SU-DHL-6 (cell line): ENCODE data around the gene NIPAL4.

Experiments
- H2AFZ ChIP-seq: fragments of 200-600 bp; sonication (generic); 2 replicates; pipeline ENCODE4 v1.6.1; 2014; ENCODE audit warnings: low read depth, mild to moderate bottlenecking, moderate library complexity, mixed read lengths, antibody characterized with exemption, low read length; ENCODE audit not compliant: severe bottlenecking
- H3F3A ChIP-seq: fragments of 200-600 bp; shearing (Covaris generic); 2 replicates; pipeline ENCODE4 v1.6.0; 2016; ENCODE audit warnings: antibody characterized with exemption, mild to moderate bottlenecking; ENCODE audit not compliant: insufficient read depth
- H3K27ac ChIP-seq: fragments of 200-600 bp; sonication (generic); 2 replicates; pipeline ENCODE4 v1.5.1; 2016; ENCODE audit warnings: low read depth, mild to moderate bottlenecking, low read length, moderate library complexity, mixed read lengths
- H3K27me3 ChIP-seq: fragments of 200-600 bp; sonication (generic), shearing (Covaris generic); 2 replicates; pipeline ENCODE4 v1.6.0; 2014; ENCODE audit warnings: mild to moderate bottlenecking, low read length
- H3K36me3 ChIP-seq: fragments of 200-600 bp; sonication (generic); 2 replicates; pipeline ENCODE4 v1.6.1; 2014; ENCODE audit warnings: mild to moderate bottlenecking, low read length, mixed read lengths
- H3K4me2 ChIP-seq: fragments of 300-600, 200-600 bp; shearing (Covaris generic), sonication (generic); 2 replicates; pipeline ENCODE4 v1.6.0; 2014; ENCODE audit warnings: low read length, low read depth, mild to moderate bottlenecking; ENCODE audit not compliant: poor library complexity, severe bottlenecking
- H3K4me3 ChIP-seq: fragments of 200-600 bp; sonication (generic); 2 replicates; pipeline ENCODE4 v1.5.1; 2014; ENCODE audit warnings: antibody characterized with exemption, low read length, mild to moderate bottlenecking, mixed read lengths; ENCODE audit not compliant: insufficient read depth, poor library complexity, severe bottlenecking
- H3K79me2 ChIP-seq: fragments of 200-600 bp; sonication (generic); 2 replicates; pipeline ENCODE4 v1.6.1; 2014; ENCODE audit warnings: mild to moderate bottlenecking, low read length, moderate library complexity; ENCODE audit not compliant: insufficient read depth
- H3K9ac ChIP-seq: fragments of 200-600 bp; sonication (generic); 2 replicates; pipeline ENCODE4 v1.7.0; 2014; ENCODE audit warnings: mild to moderate bottlenecking, low read length
- H3K9me2 ChIP-seq: fragments of 200-600 bp; sonication (generic); replicated peaks from 2 replicates; pipeline ENCODE4 v1.6.1; 2014; ENCODE audit warnings: low read length; ENCODE audit not compliant: insufficient read depth
- H3K9me3 ChIP-seq: fragments of 200-600 bp; sonication (generic); 2 replicates; pipeline ENCODE4 v1.6.1; 2014; ENCODE audit warnings: low read length, mixed read lengths; ENCODE audit not compliant: insufficient read depth
- H4K20me1 ChIP-seq: fragments of 200-600 bp; sonication (generic); 2 replicates; pipeline ENCODE4 v1.6.1; 2014; ENCODE audit warnings: low read depth, mild to moderate bottlenecking, antibody characterized with exemption, low read length, moderate library complexity, mixed read lengths
- CTCF ChIP-seq: fragments of 200-600 bp; sonication (generic); IDR thresholded peaks from one replicate; pipeline ENCODE4 v1.5.1; 2017; ENCODE audit warnings: antibody characterized with exemption, mild to moderate bottlenecking, low read length, moderate library complexity; ENCODE audit not compliant: insufficient read depth, poor library complexity, severe bottlenecking
- EZH2phosphoT487 ChIP-seq: fragments of 200-600 bp; sonication (generic), shearing (Covaris generic); conservative IDR thresholded peaks from 2 replicates; pipeline ENCODE4 v1.6.1; 2018; ENCODE audit warnings: mild to moderate bottlenecking, antibody characterized with exemption, low read length, moderate library complexity, mixed read lengths

NIPAL4 gene

DNA sequence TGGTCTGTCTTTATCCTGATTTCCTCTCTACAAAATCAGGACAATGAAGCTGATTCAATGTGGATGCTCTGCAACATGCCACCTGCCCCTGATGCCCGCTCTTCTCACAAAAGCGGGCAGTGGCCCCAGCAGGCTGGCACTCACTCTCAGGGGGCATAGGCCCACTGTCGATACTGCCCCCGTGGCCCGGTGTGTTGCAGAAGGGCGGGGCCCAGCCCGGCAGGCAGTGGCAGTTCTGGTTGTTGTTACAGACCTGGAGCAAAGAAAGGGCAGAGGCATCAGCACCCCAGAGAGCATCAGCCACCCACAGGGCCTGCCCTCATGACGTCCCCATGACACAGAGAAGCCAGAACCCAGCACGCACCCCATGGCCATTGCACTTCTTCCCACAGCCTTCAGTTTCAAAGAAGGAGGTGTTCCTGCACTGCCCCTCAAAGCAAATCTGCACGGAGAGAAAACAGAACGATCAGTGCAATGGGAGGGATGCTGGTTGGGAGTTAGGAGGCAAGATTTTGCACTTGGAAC, 31.5 kb downstream of the NIPAL4 start:
- no peaks in the 10 kb centered on the region for H3K9me2 ChIP-seq
- H4K20me1 ChIP-seq, result no peaks in the 10 kb centered on the region
- H3K27me3 ChIP-seq, result no peaks in the 10 kb centered on the region
- no peak overlapping the region for H3K9ac ChIP-seq
- peaks cover 37% of the 10 kb centered on the region for H3F3A ChIP-seq
- H3K27ac ChIP-seq, result peak overlapping the region; percentile 46
- no peak overlapping the region for H2AFZ ChIP-seq
- no peaks in the 10 kb centered on the region for H3K9me3 ChIP-seq
- TF ChIP-seq EZH2phosphoT487 (no peak), CTCF (no peak)
- H3K36me3 ChIP-seq, result no peaks in the 10 kb centered on the region
- H3K79me2 ChIP-seq, result no peaks in the 10 kb centered on the region
- H3K4me3 ChIP-seq, result no peak overlapping the region
- no peak overlapping the region for H3K4me2 ChIP-seq

DNA sequence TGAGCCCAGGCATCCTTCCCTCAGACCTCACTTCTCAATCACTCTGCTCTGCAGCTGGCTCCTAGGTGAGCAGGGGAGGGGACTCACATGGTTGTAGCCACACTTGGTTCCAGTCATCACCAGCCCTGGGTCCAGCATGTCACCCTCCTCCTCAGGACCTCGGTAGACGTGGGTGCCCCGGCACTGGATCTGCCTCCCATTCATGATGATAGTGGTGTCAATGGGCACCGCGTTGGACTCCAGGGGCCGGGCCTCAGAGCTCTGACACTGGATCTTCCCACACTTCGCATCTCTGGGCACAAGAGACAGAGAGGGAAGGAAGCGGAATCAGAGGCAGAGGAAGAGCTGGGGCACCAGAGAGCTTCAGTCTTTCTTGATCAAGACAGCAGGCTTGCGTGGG, 32.9 kb downstream of the NIPAL4 start:
- H3K36me3 ChIP-seq, result no peaks in the 10 kb centered on the region

GRCh38 chr5:157494178-157494832, 34.3 kb downstream of the NIPAL4 start:
- peaks cover 26% of the 10 kb centered on the region for H3F3A ChIP-seq
- no peaks in the 10 kb centered on the region for H4K20me1 ChIP-seq
- no peaks in the 10 kb centered on the region for H3K9me3 ChIP-seq
- H3K4me2 ChIP-seq, result no peak overlapping the region
- H3K36me3 ChIP-seq, result 0 out of 2 replicates have a peak, but pooled peaks cover 5% of the 10 kb centered on the region
- H3K4me3 ChIP-seq, result no peak overlapping the region
- no peak overlapping the region for H2AFZ ChIP-seq
- H3K27me3 ChIP-seq, result no peaks in the 10 kb centered on the region
- H3K27ac ChIP-seq, result 0 out of 2 replicates have a peak overlapping the region, but pooled peaks have one; percentile 3
- no peaks in the 10 kb centered on the region for H3K79me2 ChIP-seq
- TF ChIP-seq EZH2phosphoT487 (no peak), CTCF (no peak)
- no peak overlapping the region for H3K9ac ChIP-seq
- H3K9me2 ChIP-seq, result no peaks in the 10 kb centered on the region

More for the DNA sequence above, 32.9 kb downstream of the NIPAL4 start:
- Histone ChIP-seq H3K27ac (no peak overlapping the region), H3F3A (peaks cover 23% of the 10 kb centered on the region), H3K9me2 (no peaks in the 10 kb centered on the region), H3K9me3 (no peaks in the 10 kb centered on the region), H3K27me3 (no peaks in the 10 kb centered on the region), H2AFZ (no peak overlapping the region), H3K4me3 (no peak overlapping the region), H3K4me2 (no peak overlapping the region), H3K79me2 (no peaks in the 10 kb centered on the region), H3K9ac (no peak overlapping the region), H4K20me1 (no peaks in the 10 kb centered on the region)
- TF ChIP-seq EZH2phosphoT487 (no peak), CTCF (no peak)
